Measurements from ENCODE around the gene ADGRD1.

ADGRD1 gene

DNA sequence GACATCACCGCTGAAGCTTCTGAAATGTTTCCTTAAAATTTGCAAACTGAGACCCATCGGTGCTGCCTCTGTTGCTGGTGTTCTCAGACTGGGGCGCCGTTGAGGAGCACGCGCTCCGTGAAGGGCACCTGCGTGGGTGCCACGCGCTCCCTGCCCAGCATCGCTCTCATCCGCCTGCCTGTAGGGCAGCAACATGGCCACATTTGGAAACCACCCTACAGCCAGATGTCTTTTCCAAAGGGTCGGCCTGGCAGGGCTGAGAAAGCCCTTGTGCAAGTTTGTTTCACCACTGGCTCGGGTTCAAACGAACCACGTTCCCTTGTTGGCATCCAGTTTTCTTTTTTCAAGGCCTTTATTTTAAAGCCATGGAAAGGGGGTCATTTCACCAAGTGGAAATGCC is 13.9 kb downstream of the ADGRD1 start:
- no peak for DNase-seq

DNA sequence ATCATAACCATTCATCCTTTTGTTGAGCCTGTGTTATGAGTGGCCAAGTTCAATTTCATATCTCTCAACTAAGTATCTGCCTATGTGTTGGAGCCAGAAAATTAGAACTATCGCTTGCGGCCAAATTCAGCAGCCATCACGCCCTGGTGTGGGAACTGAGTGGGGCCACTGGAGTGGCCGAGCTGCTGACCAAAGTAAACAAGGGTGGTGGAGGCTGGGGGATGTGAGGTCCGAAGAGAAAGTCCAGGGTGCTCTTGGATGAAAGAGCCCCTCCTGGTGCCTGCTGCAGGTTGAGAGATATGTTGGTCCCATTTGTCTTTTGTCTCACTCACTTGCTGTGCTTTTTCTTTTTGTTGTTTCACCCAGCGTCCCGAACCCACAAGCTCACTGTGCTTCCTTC is 14.9 kb downstream of the ADGRD1 start:
- DNase-seq = no peak

DNA sequence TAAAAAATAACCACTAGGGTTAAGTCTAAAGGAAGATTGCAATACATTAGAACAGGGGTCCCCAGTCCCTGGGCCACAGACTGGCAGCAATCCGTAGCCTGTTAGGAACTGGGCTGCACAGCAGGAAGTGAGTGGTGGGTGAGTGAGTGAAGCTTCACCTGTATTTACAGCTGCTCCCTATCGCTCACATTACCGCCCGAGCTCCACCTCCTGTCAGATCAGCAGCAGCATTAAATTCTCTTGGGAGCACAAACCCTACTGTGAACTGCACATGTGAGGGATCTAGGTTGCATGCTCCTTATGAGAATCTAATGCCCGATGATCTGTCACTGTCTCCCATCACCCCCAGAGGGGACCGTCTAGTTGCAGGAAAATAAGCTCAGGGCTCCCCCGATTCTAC is 15.5 kb downstream of the ADGRD1 start:
- no peak for DNase-seq

DNA sequence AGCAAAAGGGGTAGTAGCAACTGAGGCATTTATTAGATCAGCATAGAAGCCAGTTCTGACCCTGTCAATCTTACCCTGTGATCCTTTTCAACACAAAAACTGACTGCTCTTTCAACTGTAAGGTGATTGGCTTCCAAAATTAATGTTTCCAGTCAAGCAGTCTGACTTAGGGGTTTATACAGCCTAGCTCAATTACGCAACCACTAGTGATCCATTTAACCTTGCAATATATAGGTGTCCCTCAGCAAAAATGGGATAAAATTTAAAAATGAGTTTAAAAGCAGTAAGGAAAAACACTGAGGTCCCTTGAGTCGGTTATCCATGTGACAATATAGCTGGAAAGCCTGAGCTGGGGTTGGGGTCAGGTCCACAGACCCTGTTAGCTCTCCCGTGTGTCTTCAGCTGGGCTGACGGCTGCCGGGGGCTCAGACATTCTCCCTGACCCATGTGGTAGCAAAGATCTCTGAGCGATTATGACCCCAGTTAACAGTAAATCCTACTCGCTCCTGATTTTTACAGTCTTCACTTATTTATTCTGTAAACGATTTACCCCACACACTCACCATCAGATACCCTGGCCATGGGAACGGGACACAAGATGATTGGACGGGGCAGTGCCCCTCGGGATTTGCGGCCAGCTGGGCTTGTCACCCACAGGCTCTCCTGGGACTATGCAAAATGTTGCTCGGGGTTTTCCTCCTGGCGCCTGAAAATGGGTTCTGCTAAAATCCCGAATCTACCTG is 16.6 kb downstream of the ADGRD1 start:
- no peak for DNase-seq

DNA sequence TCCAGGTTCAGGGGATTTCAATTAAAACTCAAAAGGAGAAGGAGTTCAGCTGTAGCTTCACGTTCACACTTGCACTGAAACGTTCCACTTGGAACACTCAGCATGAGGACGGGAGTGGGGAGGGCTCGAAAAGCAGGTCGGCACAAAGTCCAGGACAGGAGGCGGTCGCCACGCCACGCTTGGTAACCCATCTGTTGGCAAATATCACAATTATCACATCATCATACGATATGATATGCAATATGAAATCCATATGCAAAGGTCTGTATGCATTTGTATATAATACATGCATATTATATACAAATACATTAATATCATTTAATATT is 17.2 kb downstream of the ADGRD1 start:
- no peak for DNase-seq

DNA sequence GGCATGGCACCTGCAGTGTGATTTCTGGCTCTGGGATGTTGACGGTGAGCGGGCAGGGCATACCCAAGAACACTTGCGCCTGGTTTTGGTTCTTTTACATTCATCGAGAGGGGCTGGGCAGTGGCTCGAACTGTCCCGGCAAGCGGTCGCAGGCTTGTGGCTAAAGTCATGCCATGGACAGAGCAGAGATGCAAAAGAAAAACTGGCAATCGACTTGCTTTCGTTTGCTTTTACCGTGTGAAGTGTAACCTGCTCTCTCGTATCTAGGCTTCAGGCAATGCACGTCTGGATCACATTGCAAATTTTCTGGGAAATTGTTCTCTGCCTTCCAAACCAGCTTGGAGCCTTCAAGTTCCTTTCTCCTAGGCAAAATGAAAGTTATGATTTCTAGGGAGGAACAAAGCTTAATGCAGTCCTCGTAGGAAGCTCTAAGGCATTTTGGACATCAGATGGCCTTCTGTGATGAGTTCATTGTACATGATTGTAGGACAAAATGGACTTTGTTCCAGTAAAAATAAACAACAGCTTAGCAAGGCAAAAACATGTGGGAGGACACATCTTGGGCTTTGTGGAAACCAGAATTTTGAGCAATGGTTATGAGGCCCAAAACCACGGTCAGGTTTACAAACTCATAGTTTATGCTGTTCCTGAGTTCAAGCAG is 18.3 kb downstream of the ADGRD1 start:
- DNase-seq = no peak

DNA sequence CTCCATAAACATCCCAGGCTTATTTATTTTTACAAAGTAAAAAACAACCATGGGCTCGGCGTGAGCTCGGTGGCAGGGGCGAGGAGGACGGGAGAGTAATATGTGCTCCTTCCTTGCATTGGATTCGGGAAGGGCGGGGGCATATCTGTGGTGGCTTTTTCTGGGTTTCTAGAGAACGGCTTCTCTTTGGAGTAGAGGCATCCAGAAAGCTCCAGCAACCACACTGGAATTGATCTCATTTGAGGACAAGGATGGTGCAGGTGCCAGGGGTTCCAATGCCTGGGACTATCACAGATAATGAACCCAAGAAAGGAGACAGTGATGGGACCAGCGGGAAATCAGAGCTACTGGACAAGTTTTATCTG is 18.9 kb downstream of the ADGRD1 start:
- DNase-seq = no peak

DNA sequence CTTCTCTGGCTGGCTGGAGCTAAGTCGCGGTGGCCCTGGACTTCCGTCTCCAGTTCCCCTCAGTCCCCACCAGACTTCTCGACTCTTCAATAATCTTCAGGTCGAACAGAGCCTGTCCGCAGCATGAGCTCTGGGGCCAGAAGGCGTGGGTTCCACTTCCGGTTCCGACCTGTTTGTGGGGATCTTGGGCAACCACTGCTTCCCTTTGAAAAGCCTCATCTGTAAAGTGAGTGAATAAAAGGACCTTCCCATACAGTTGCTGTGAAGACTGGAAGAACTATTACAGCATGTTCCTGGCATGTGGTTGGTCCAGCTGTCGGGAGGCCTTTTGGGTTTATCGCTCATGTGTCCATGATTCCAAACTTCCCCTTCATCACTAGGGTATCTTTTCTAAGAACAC is 19.4 kb downstream of the ADGRD1 start:
- no peak for DNase-seq

DNA sequence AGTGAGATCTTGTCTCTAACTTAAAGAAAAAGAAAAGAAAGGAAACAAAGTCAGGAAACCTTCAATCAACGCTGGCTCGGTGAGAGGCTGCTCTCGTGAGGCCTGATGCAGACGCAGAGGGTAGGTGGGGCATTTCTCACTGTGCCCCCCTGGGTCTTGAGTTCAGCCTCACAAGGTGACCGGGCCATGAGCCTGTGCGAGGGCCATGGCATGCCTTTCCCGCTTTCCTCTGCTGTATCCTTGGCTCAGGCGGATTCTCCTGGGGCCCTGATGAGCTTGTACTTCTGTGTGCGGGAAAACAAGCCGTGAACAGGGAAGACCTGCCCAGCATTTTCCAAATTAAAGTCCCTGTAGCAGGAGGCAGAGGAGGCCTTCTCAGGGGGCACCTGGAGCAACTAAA is 20.2 kb downstream of the ADGRD1 start:
- DNase-seq = no peak

DNA sequence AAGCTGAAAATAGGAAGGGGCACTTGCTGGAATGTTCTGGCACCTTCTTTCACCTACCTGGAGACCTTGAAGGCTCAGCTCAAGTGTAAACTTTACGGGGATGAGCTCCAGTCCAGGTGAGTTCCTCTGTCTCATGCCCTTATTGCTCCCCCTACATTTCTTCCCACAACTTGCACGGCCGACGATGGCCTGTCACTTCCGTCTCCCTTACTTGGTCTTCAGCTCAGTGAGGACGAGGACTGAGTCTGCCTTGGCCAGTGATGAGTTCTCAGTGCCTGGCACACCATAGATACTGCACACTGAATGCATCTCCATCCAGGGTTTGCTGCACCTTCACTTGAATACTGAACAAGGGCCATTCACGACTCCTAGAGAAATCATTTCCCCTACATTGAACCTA is 21.4 kb downstream of the ADGRD1 start:
- DNase-seq = no peak

DNA sequence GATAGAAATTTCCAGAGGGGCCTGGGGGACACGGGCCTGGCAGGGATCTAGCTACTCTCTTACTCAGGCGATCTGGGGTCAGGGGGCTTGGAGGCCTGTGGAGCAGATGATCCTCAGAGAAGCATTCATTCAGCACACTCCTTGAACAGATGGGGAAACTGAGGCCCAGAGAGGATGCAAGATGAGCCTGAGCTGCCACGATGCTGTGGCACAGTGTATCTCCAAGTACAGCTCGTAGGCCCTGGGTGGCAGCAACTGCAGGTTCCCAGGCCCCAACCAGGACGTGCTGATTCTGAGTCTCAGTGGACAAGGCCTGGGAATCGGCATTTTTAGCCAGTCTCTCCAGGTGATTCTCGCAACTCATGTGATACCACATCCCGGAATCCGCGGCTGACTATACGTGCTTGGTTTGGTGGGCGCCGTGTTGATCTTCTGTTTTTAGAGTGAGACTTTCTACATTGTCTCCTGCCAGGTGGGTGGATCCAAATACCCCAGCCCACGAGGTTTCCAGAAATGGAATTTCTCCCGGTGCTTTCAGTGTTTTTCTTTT is 22.5 kb downstream of the ADGRD1 start:
- no peak for DNase-seq

DNA sequence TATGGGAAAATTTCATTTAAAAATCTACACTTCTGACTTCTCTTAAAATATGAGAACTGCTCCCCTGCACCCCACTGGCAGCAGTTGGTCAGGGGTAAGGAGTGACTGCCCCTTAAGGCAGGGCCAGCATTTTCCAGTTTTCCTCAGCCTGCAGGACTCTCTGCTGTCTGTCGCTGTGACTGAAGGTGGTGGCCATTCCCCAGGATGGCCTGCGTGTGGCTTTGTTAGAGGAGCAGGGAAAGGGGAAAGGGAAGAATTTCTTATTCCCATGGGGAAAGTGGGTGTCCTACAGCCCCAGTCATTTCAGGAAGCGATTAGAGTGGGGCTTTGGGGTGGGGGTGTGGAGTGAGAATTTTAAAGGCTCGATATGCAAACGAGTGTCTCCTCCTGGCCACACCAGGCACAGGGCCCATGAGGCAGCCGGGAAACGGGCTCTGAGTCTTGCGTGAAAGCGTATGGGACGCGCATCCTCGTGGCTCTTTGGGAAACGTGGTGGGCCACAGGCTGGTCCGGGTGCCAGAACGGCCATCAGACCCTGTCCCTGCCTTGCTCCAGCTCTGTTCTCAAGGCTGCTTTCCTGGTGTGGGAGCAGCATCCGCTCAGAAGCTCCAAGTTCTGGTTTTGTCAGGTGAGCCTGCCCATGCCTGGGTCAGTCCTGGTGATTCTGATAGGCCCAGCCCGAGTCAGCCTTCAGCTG is 23.5 kb downstream of the ADGRD1 start:
- DNase-seq = no peak

DNA sequence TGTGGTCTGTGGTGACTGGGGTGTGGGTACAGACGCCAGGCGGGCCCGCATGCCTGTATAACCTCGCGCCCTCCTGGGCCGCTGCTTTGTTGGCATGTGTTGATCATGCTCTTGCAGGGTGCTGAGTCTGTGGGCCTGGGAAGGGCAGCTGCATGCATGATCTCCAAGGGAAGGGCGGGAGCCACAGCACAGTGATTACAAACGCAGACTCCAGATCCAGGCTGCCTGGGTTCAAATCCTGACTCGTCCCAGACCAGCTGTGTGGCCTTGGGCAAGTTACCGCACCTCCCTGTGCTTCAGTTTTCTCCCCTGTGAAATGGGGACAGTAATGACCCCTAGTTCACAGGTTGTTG is 24.0 kb downstream of the ADGRD1 start:
- no peak for DNase-seq

DNA sequence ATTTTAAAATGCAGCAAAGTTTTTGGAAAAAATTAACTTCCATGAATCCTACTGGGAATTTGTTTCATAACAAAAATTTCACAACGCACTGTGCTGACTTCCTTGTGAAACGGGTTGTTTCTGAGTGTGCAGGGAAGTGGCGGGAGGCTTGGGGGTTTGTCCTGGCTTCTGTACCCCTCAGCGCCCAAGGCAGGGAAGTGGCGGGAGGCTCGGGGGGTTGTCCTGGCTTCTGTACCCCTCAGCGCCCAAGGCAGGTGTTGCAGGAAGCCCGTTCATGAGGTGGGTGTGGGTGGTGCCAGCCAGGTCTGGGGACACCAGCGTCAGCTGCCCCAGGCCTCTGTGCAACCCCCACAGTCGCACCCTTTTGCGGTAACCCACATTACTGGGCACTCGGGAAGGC is 25.1 kb downstream of the ADGRD1 start:
- no peak for DNase-seq

DNA sequence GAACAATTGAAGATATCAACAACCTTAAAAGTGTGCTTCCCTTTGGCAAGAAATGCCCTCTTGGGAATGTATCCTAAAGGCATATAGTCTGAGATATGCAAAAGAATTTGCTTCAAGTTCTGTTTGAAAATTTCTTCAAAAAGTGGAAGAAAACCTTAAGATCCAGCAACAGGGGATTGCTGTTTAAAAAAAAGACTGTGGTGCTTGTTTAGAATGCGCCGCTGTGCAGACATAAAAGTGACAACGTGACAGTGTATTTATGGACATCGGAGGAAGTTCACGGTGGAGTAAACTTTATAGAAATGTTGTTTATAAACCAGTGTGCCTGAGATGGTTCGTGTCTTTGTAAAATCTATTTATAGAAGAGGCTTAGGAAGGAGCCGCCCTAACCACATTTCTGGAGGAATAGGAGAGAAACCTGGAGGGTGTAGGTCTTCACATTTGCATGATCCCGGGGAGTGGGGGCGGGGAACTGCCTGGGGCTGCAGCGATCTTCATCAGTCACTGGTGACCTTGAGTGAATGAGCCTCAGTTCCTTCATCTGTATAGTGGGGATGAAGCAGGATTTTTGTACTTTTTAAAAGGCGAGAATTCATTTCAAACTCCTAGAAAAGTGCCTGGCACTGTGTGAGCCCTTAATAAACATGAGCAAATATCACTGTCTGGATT is 27.5 kb downstream of the ADGRD1 start:
- no peak for DNase-seq

DNA sequence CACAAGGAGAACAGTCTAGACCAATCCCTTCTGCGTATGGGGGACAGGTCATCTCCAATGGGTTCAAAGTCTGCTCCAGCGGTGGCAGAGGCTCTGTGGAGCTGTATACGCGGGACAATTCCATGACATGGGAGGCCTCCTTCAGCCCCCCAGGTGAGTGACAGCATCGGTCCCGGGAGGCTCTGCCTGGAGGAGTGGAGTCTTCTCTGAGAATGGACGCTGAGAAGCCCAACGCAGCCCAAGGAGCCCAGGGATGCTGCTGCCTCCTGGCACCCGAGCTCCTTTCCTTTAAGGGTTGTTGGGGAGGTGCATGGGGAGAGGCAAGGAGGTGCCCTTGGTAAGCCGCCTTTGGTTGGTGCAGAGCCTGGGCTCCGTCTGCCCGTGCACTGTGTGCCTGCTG is 28.2 kb downstream of the ADGRD1 start:
- no peak for DNase-seq

DNA sequence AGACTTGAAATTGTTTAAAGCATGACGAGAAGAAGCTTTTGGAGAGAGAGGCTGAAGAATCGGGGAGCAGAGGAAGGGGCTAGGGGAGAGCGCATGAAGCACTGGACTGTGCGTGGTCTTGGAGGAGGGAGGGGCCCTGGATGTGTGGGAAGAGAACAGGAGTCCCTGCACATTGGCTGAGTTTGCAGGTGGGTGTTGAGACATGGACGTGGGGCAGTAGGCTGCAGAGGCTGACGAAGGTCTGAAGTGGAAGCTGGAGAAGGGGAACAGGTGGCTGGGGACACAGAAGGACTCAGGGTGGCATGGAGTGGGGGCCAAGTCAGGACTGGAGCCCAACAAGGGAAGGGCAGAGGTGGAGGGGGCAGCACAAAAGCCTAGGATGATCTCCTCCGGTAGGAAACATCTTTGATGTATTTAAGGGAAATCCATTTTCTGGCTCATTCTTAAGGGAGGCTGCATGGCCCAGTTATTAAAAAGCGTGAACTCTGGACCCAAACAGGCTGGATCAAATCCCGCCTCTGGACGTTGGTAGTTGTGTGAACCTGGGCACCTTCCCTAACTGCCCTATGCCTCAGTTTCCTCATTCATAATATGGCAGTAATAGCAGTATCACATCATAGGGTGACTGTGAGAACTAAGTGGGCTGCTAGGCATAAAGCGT is 29.0 kb downstream of the ADGRD1 start:
- no peak for DNase-seq

DNA sequence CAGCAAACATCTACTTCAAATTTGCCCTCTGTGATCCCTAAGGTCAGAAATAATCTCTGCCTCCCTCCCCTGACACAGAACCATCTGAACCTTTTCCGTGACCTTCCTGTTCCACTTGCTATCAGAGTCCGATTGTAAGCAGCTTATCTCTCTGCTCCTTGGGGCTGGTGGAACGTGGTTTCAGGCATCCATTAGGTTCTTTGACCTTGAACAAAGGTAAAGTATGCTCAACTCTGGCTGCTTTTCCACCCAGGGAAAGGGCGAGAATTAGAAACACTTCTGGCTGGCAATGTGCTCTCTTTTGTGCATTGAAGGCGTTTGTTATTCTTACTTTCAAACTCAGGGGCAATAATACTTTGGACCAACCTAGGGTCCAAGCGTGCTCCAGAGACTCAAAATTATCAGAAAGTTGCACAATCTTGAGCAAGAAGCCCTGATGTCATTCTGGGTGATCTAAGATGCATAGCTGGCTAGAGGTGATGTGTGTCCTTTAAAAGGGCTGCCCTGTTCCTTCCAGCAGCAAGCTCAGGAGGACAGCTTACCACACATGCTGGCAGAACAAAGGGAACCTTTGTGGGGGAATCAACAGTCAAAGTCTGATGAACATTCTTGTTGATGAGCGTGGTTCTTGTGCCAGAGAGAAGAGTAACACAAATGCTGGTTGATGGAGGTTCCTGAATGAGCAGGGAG is 29.8 kb downstream of the ADGRD1 start:
- no peak for DNase-seq

DNA sequence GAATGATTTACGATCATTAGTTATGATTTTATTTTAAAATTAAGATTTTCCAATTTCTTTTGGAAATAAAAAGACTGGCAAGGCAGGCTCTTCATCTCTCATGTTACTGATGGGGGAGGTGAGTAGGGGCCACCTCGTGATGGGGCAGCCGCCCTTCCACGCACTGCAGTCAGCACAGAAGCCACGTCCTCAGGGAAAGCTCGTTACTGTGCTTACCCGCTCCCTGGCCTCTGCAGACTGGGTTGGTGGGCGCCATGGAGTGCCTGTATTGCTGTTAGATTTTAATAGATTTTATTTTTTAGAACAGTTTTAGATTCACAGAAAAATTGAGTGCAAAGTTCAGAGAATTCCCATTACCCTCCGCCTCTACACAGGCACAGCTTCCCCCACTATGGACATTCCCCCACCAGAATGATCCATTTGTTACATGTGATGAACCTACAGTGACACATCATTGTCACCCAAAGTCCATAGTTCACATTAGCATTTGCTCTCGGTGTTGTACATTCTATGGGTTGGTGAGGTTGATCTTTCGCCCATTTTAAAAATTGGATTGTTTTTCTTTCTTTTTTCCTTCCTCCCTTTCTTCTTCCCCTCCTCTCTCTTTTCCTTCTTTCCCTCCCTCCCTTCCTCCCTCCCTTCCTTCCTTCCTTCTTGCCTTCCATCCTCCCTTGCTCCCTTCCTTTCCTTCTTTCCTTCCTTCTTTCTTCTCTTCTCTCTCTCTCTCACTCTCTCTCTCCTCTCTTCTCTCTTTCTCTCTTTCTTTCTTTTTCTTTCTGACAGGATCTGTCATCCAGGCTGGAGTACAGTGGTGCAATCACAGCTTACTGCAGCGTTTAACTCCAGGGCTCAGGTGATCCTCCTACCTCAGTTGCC is 30.7 kb downstream of the ADGRD1 start:
- no peak for DNase-seq

DNA sequence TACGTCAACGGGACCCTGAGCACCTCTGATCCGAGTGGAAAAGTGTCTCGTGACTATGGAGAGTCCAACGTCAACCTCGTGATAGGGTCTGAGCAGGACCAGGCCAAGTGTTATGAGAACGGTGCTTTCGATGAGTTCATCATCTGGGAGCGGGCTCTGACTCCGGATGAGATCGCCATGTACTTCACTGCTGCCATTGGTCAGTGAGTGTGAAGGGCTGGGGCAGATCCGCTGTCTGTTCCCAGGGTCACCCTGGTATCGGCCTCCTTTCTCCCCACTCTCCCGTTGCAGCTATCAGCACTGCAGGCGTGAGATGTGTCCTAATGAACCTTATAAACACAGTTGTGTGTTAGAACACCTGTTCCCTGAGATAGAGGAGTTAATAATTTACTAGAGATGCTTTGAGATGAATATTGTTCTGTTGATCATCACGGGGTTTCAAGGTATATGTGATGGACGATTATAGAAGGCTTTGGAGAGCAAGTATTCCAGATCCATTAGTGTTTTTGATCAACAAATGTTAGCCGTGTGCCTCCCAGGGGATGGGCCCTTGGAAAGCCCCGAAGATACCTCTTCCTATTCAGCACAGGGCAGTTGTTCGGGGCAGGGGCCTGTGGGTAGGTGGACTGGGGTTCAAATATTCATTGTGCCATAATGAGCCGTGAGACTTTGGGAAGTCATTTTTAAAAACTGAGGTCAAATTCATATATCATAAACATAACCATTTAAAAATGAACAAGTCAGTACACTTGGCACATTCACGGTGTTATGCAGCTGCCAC is 33.6 kb downstream of the ADGRD1 start:
- DNase-seq = no peak

DNA sequence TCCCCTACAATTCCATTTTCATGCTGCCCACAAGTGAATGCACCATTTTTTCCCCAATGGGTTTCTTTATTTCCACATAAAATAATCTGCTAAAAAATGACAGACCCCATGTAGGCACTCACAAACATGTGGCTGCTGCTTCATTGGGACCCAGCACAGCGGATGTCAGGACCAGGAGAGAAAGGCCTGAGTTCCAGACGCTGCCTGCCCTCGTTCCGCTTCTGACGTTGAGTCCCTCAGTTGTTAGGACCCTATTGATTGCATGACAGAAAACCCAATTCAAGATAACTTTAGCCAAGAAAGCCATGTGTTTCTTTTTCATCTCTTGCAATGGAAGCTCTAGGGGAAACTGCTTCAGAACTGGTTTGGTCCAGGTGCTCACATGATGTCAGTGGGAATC is 34.6 kb downstream of the ADGRD1 start:
- DNase-seq = no peak

All from NCI-H226 (cell line).